ENCODE results near the gene VAV2.

VAV2 gene

GRCh38 chr9:133991964-133992779 lies at the start of gene VAV2:
Gene VAV2 (minus strand): TSS chr9:133992324. CDS start chr9:133992278, 46 bp downstream.
- Histone ChIP-seq H3K4me3 (ENCODE audit: low read depth, low read length) (peak within 1 kb of the TSS; percentile 99), H3K79me2 (ENCODE audit: control insufficient read depth, insufficient read depth, low read length, unreplicated experiment) (peaks cover 37% of the 10 kb centered on the region), H3K27ac (ENCODE audit: low read depth, low read length) (peak within 1 kb of the TSS; percentile 86), H3K4me1 (ENCODE audit: control insufficient read depth, insufficient read depth, low read length, unreplicated experiment) (peaks cover 8% of the 10 kb centered on the region), H3K36me3 (ENCODE audit: insufficient read depth, low read length) (no peaks in the 10 kb centered on the region), H2AFZ (ENCODE audit: low read length, unreplicated experiment) (peak within 1 kb of the TSS; percentile 87), H3K27me3 (ENCODE audit: insufficient read depth, low read length) (no peaks in the 10 kb centered on the region)

- no peaks in the 10 kb centered on the region for H3K79me2 ChIP-seq (ENCODE audit: control insufficient read depth, insufficient read depth, low read length, unreplicated experiment)
- H3K4me1 ChIP-seq (ENCODE audit: control insufficient read depth, insufficient read depth, low read length, unreplicated experiment), result peaks cover 5% of the 10 kb centered on the region
- H3K36me3 ChIP-seq (ENCODE audit: insufficient read depth, low read length), result peaks cover 27% of the 10 kb centered on the region
- H2AFZ ChIP-seq (ENCODE audit: low read length, unreplicated experiment), result no peak overlapping the region
- no peaks in the 10 kb centered on the region for H3K27me3 ChIP-seq (ENCODE audit: insufficient read depth, low read length)
- no peak overlapping the region for H3K27ac ChIP-seq (ENCODE audit: low read depth, low read length)
- no peak overlapping the region for H3K4me3 ChIP-seq (ENCODE audit: low read depth, low read length)
Measured at GRCh38 chr9:134041649-134041962, 49.5 kb upstream of the VAV2 start.

- no peaks in the 10 kb centered on the region for H3K27me3 ChIP-seq (ENCODE audit: insufficient read depth, low read length)
- H3K36me3 ChIP-seq (ENCODE audit: insufficient read depth, low read length), result peaks cover 31% of the 10 kb centered on the region
- H3K79me2 ChIP-seq (ENCODE audit: control insufficient read depth, insufficient read depth, low read length, unreplicated experiment), result no peaks in the 10 kb centered on the region
- no peak overlapping the region for H2AFZ ChIP-seq (ENCODE audit: low read length, unreplicated experiment)
- peaks cover 5% of the 10 kb centered on the region for H3K4me1 ChIP-seq (ENCODE audit: control insufficient read depth, insufficient read depth, low read length, unreplicated experiment)
- no peak overlapping the region for H3K27ac ChIP-seq (ENCODE audit: low read depth, low read length)
- no peak overlapping the region for H3K4me3 ChIP-seq (ENCODE audit: low read depth, low read length)
Measured at GRCh38 chr9:134040781-134041648, 48.9 kb upstream of the VAV2 start.

- H3K27me3 ChIP-seq (ENCODE audit: insufficient read depth, low read length), result no peaks in the 10 kb centered on the region
- H3K36me3 ChIP-seq (ENCODE audit: insufficient read depth, low read length), result peaks cover 34% of the 10 kb centered on the region
- H3K4me1 ChIP-seq (ENCODE audit: control insufficient read depth, insufficient read depth, low read length, unreplicated experiment), result peaks cover 5% of the 10 kb centered on the region
- no peak overlapping the region for H3K27ac ChIP-seq (ENCODE audit: low read depth, low read length)
- no peak overlapping the region for H3K4me3 ChIP-seq (ENCODE audit: low read depth, low read length)
- no peaks in the 10 kb centered on the region for H3K79me2 ChIP-seq (ENCODE audit: control insufficient read depth, insufficient read depth, low read length, unreplicated experiment)
- no peak overlapping the region for H2AFZ ChIP-seq (ENCODE audit: low read length, unreplicated experiment)
Measured at GRCh38 chr9:134040176-134040565, 48.0 kb upstream of the VAV2 start.

GRCh38 chr9:134039386-134040175 lies 47.5 kb upstream of the VAV2 start:
- Histone ChIP-seq H3K79me2 (ENCODE audit: control insufficient read depth, insufficient read depth, low read length, unreplicated experiment) (no peaks in the 10 kb centered on the region), H3K4me1 (ENCODE audit: control insufficient read depth, insufficient read depth, low read length, unreplicated experiment) (peaks cover 5% of the 10 kb centered on the region), H3K27ac (ENCODE audit: low read depth, low read length) (no peak overlapping the region), H2AFZ (ENCODE audit: low read length, unreplicated experiment) (no peak overlapping the region), H3K36me3 (ENCODE audit: insufficient read depth, low read length) (peaks cover 40% of the 10 kb centered on the region), H3K27me3 (ENCODE audit: insufficient read depth, low read length) (no peaks in the 10 kb centered on the region), H3K4me3 (ENCODE audit: low read depth, low read length) (no peak overlapping the region)

- Histone ChIP-seq H2AFZ (ENCODE audit: low read length, unreplicated experiment) (no peak overlapping the region), H3K4me1 (ENCODE audit: control insufficient read depth, insufficient read depth, low read length, unreplicated experiment) (peaks cover 5% of the 10 kb centered on the region), H3K79me2 (ENCODE audit: control insufficient read depth, insufficient read depth, low read length, unreplicated experiment) (no peaks in the 10 kb centered on the region), H3K4me3 (ENCODE audit: low read depth, low read length) (no peak overlapping the region), H3K27ac (ENCODE audit: low read depth, low read length) (no peak overlapping the region), H3K27me3 (ENCODE audit: insufficient read depth, low read length) (no peaks in the 10 kb centered on the region), H3K36me3 (ENCODE audit: insufficient read depth, low read length) (peaks cover 49% of the 10 kb centered on the region)
Measured at GRCh38 chr9:134037641-134038040, 45.5 kb upstream of the VAV2 start.

- no peak overlapping the region for H2AFZ ChIP-seq (ENCODE audit: low read length, unreplicated experiment)
Measured at GRCh38 chr9:134036130-134036529, 44.0 kb upstream of the VAV2 start.

GRCh38 chr9:134035041-134036039 lies 43.2 kb upstream of the VAV2 start:
- Histone ChIP-seq H3K4me1 (ENCODE audit: control insufficient read depth, insufficient read depth, low read length, unreplicated experiment) (no peaks in the 10 kb centered on the region), H3K36me3 (ENCODE audit: insufficient read depth, low read length) (peaks cover 52% of the 10 kb centered on the region), H3K79me2 (ENCODE audit: control insufficient read depth, insufficient read depth, low read length, unreplicated experiment) (no peaks in the 10 kb centered on the region), H3K4me3 (ENCODE audit: low read depth, low read length) (no peak overlapping the region), H3K27me3 (ENCODE audit: insufficient read depth, low read length) (no peaks in the 10 kb centered on the region), H3K27ac (ENCODE audit: low read depth, low read length) (no peak overlapping the region), H2AFZ (ENCODE audit: low read length, unreplicated experiment) (no peak overlapping the region)

More at GRCh38 chr9:134036130-134036529, 44.0 kb upstream of the VAV2 start:
- Histone ChIP-seq H3K79me2 (ENCODE audit: control insufficient read depth, insufficient read depth, low read length, unreplicated experiment) (no peaks in the 10 kb centered on the region), H3K27me3 (ENCODE audit: insufficient read depth, low read length) (no peaks in the 10 kb centered on the region), H3K4me1 (ENCODE audit: control insufficient read depth, insufficient read depth, low read length, unreplicated experiment) (peaks cover 2% of the 10 kb centered on the region), H3K27ac (ENCODE audit: low read depth, low read length) (no peak overlapping the region), H3K36me3 (ENCODE audit: insufficient read depth, low read length) (peaks cover 52% of the 10 kb centered on the region), H3K4me3 (ENCODE audit: low read depth, low read length) (no peak overlapping the region)

GRCh38 chr9:134034215-134035040 lies 42.3 kb upstream of the VAV2 start:
- Histone ChIP-seq H3K36me3 (ENCODE audit: insufficient read depth, low read length) (peaks cover 48% of the 10 kb centered on the region), H3K4me3 (ENCODE audit: low read depth, low read length) (no peak overlapping the region), H2AFZ (ENCODE audit: low read length, unreplicated experiment) (no peak overlapping the region), H3K27ac (ENCODE audit: low read depth, low read length) (no peak overlapping the region), H3K4me1 (ENCODE audit: control insufficient read depth, insufficient read depth, low read length, unreplicated experiment) (no peaks in the 10 kb centered on the region), H3K27me3 (ENCODE audit: insufficient read depth, low read length) (no peaks in the 10 kb centered on the region), H3K79me2 (ENCODE audit: control insufficient read depth, insufficient read depth, low read length, unreplicated experiment) (no peaks in the 10 kb centered on the region)
